ENCODE results near the gene SLC28A2. TPM values are rescaled to one million over a fixed set of nuclear protein-coding genes. Genes with fewer than 3 reads are reported as not detected.

Gene SLC28A2
- total and polyA plus RNA-seq, 2 of the 13 experiments (the other 11 are each of a cell fraction or from before 2014, with no cell fraction given) = 0.01 to 0.11 TPM

DNA sequence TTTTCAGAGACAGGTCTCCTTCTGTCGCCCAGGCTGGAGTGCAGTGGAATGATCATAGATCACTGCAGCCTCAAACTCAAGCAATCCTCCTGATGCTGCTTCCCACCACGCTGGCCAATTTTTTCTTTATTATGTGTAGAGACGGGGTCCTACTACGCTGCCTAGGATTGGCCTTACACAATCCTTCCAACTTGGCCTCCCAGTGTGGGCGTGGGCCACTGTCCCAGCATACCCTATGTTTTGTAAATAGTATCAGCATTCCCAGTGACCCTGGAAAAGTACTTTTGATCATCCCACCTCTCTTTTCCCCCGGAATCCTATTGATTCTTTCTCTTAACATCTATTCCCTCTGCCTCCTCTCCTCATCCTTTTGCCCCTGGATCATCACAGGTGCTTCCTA is 36.9 kb downstream of the SLC28A2 start:
- BruUV-seq (replicated peaks) = no TSS peak
- 11% methylated on average over 6 of the region's 6 CpGs for WGBS (ENCODE audit: low lambda C conversion rate)
- ChIA-PET CTCF (ENCODE audit: low intra/inter-chr PET ratio, low total read pairs) (no interaction called here), POLR2A (interaction anchor here (3.3 kb wide), 1 partner anchor 10 kb away, joined by 12 read pairs; no protein-coding TSS in a partner anchor)
- in situ Hi-C loops (cut with HindIII; ENCODE audit: extremely low pct_ligation_motif_present, low pct_unique_long_range_greater_than_20kb) = no loop called here
- peaks cover 27% of the 10 kb centered on the region for H3K4me1 ChIP-seq (ENCODE audit: insufficient read depth, low read length)
- H3K9ac ChIP-seq (ENCODE audit: insufficient read depth, low read depth, low read length) = no peak overlapping the region
- H2AFZ ChIP-seq (ENCODE audit: low read length) = no peak overlapping the region
- no peaks in the 10 kb centered on the region for H4K20me1 ChIP-seq (ENCODE audit: insufficient read depth, low read length)
- no peak overlapping the region for H3K27ac ChIP-seq (ENCODE audit: extremely low read length, insufficient read depth, low read length)
- H3K79me2 ChIP-seq (ENCODE audit: insufficient read depth, low read length) = no peaks in the 10 kb centered on the region
- no peak for DNase-seq (ENCODE audit: low spot score)
- peak; percentile 63 for ATAC-seq
- intact Hi-C loops (cut with micrococcal nuclease; ENCODE audit: unreplicated experiment) = no loop called here
- peak overlapping the region; percentile 35 for H3K4me2 ChIP-seq (ENCODE audit: low read depth, low read length)
- FAIRE-seq = no peak
- no peaks in the 10 kb centered on the region for H3K9me3 ChIP-seq (ENCODE audit: low read length)
- no peak overlapping the region for H3K4me3 ChIP-seq (replicated peaks in 1 of 3; ENCODE audit: insufficient read depth in 1 of 3, low read depth in 2 of 3, low read length in 3 of 3)
- TF ChIP-seq ZBTB7B (CRISPR knock-in tag; IDR thresholded peaks at IDR 0.05) (no peak), GATAD2A (CRISPR knock-in tag; IDR thresholded peaks at IDR 0.05) (0 out of 2 replicates have a peak, but pooled peaks have one; percentile 41), ZMYM4 (CRISPR knock-in tag; IDR thresholded peaks at IDR 0.05) (peak; percentile 53), BCL6 (CRISPR knock-in tag; IDR thresholded peaks at IDR 0.05) (peak; percentile 44; the same call in 1 of the 2 replicates), RFX5 (IDR thresholded peaks at IDR 0.05; ENCODE audit: low read depth, low read length) (no peak), ZKSCAN1 (IDR thresholded peaks at IDR 0.05; ENCODE audit: low read length) (peak; percentile 54; the same call in 1 of the 2 replicates), MED1 (CRISPR knock-in tag; IDR thresholded peaks at IDR 0.05) (0 out of 2 replicates have a peak, but pooled peaks have one; percentile 23), SOX6 (IDR thresholded peaks at IDR 0.05) (no peak), SOX6 (CRISPR knock-in tag; IDR thresholded peaks at IDR 0.05) (0 out of 2 replicates have a peak, but pooled peaks have one; percentile 38)
- TF ChIP-seq, protein P1, sequence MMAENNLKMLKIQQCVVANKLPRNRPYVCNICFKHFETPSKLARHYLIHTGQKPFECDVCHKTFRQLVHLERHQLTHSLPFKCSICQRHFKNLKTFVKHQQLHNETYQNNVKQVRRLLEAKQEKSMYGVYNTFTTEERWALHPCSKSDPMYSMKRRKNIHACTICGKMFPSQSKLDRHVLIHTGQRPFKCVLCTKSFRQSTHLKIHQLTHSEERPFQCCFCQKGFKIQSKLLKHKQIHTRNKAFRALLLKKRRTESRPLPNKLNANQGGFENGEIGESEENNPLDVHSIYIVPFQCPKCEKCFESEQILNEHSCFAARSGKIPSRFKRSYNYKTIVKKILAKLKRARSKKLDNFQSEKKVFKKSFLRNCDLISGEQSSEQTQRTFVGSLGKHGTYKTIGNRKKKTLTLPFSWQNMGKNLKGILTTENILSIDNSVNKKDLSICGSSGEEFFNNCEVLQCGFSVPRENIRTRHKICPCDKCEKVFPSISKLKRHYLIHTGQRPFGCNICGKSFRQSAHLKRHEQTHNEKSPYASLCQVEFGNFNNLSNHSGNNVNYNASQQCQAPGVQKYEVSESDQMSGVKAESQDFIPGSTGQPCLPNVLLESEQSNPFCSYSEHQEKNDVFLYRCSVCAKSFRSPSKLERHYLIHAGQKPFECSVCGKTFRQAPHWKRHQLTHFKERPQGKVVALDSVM (CRISPR knock-in tag; IDR thresholded peaks at IDR 0.05) = peak; percentile 59; the same call in 1 of the 2 replicates
- TF ChIP-seq, protein P2, sequence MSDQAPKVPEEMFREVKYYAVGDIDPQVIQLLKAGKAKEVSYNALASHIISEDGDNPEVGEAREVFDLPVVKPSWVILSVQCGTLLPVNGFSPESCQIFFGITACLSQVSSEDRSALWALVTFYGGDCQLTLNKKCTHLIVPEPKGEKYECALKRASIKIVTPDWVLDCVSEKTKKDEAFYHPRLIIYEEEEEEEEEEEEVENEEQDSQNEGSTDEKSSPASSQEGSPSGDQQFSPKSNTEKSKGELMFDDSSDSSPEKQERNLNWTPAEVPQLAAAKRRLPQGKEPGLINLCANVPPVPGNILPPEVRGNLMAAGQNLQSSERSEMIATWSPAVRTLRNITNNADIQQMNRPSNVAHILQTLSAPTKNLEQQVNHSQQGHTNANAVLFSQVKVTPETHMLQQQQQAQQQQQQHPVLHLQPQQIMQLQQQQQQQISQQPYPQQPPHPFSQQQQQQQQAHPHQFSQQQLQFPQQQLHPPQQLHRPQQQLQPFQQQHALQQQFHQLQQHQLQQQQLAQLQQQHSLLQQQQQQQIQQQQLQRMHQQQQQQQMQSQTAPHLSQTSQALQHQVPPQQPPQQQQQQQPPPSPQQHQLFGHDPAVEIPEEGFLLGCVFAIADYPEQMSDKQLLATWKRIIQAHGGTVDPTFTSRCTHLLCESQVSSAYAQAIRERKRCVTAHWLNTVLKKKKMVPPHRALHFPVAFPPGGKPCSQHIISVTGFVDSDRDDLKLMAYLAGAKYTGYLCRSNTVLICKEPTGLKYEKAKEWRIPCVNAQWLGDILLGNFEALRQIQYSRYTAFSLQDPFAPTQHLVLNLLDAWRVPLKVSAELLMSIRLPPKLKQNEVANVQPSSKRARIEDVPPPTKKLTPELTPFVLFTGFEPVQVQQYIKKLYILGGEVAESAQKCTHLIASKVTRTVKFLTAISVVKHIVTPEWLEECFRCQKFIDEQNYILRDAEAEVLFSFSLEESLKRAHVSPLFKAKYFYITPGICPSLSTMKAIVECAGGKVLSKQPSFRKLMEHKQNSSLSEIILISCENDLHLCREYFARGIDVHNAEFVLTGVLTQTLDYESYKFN (CRISPR knock-in tag; conservative IDR thresholded peaks at IDR 0.05) = peak; percentile 51
- TF ChIP-seq, protein P3, sequence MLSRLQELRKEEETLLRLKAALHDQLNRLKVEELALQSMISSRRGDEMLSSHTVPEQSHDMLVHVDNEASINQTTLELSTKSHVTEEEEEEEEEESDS (CRISPR knock-in tag; IDR thresholded peaks at IDR 0.05; ENCODE audit: borderline replicate concordance) = no peak
- no peaks in the 10 kb centered on the region for H3K27me3 ChIP-seq (ENCODE audit: control insufficient read depth in 1 of 2, insufficient read depth in 2 of 2, low read length in 2 of 2)
- H3K36me3 ChIP-seq (replicated peaks in 1 of 2; ENCODE audit: control insufficient read depth in 1 of 2, insufficient read depth in 2 of 2, low read length in 2 of 2) = no peaks in the 10 kb centered on the region
